Neural cell (in vitro differentiated cells): Measurements from ENCODE around the gene STK10.

Experiments used
- EP300 ChIP-seq: fragments of 450-650 bp; conservative IDR thresholded peaks from 2 replicates; pipeline ENCODE4 v1.6.1; 2014; ENCODE audit warnings: antibody characterized with exemption, mild to moderate bottlenecking, moderate library complexity; ENCODE audit not compliant: poor library complexity, severe bottlenecking
- EZH2 ChIP-seq: fragments of 200-600, 300-800 bp; shearing (Covaris generic), sonication (generic); IDR thresholded peaks from 2 replicates; pipeline ENCODE4 v1.6.1; 2014; ENCODE audit warnings: antibody characterized with exemption, low read length, borderline replicate concordance, mild to moderate bottlenecking; ENCODE audit not compliant: insufficient read depth, poor library complexity, severe bottlenecking
- POLR2AphosphoS5 ChIP-seq: IDR thresholded peaks from 2 replicates; pipeline ENCODE4 v1.6.1; 2012
- RAD21 ChIP-seq: fragments of 450-650 bp; conservative IDR thresholded peaks from 2 replicates; pipeline ENCODE4 v1.6.1; 2014; ENCODE audit warnings: antibody characterized with exemption, mild to moderate bottlenecking, moderate library complexity
- SMC3 ChIP-seq: fragments of 450-650 bp; conservative IDR thresholded peaks from 2 replicates; pipeline ENCODE4 v1.6.1; 2014; ENCODE audit warnings: antibody characterized with exemption, mild to moderate bottlenecking, moderate library complexity; ENCODE audit not compliant: poor library complexity
- TAF1 ChIP-seq: IDR thresholded peaks from 2 replicates; pipeline ENCODE4 v1.6.1; 2012; ENCODE audit warnings: low read depth
- TF ChIP-seq, protein P1 (sequence below): fragments of 450-650 bp; IDR thresholded peaks from 2 replicates; pipeline ENCODE4 v1.5.1; 2014; ENCODE audit warnings: antibody characterized with exemption, mild to moderate bottlenecking, moderate library complexity; ENCODE audit not compliant: poor library complexity, severe bottlenecking
- TF ChIP-seq, protein P2 (sequence below): IDR thresholded peaks from 2 replicates; pipeline ENCODE4 v1.6.1; 2012; ENCODE audit warnings: borderline replicate concordance

DNA sequence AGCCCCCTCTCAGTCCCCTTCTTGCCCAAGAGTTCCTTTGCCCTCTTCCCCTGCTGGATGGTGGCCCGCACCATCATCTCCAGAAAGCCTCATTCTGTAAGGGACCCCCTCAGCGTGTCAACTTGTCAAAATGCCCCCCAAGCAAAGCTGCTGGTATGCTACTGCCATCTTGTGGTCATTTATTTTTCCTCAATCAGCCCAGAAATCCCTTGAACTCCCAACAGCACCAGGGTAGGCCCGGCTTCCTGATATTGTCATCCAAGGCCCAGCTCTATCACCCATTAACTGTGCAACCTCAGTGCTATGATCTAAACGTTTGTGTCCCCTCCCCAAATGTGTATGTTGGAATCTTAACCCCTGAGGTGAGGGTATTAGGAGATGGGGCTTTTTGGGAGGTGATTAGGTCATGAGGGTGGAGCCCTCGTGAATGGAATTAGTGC, 128.3 kb downstream of the STK10 start:
- TF ChIP-seq POLR2AphosphoS5 (no peak), EZH2 (no peak), EP300 (no peak), SMC3 (peak; percentile 15), TAF1 (no peak), RAD21 (peak; percentile 37)
- TF ChIP-seq, protein P1, sequence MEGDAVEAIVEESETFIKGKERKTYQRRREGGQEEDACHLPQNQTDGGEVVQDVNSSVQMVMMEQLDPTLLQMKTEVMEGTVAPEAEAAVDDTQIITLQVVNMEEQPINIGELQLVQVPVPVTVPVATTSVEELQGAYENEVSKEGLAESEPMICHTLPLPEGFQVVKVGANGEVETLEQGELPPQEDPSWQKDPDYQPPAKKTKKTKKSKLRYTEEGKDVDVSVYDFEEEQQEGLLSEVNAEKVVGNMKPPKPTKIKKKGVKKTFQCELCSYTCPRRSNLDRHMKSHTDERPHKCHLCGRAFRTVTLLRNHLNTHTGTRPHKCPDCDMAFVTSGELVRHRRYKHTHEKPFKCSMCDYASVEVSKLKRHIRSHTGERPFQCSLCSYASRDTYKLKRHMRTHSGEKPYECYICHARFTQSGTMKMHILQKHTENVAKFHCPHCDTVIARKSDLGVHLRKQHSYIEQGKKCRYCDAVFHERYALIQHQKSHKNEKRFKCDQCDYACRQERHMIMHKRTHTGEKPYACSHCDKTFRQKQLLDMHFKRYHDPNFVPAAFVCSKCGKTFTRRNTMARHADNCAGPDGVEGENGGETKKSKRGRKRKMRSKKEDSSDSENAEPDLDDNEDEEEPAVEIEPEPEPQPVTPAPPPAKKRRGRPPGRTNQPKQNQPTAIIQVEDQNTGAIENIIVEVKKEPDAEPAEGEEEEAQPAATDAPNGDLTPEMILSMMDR = peak; percentile 38
- TF ChIP-seq, protein P2, sequence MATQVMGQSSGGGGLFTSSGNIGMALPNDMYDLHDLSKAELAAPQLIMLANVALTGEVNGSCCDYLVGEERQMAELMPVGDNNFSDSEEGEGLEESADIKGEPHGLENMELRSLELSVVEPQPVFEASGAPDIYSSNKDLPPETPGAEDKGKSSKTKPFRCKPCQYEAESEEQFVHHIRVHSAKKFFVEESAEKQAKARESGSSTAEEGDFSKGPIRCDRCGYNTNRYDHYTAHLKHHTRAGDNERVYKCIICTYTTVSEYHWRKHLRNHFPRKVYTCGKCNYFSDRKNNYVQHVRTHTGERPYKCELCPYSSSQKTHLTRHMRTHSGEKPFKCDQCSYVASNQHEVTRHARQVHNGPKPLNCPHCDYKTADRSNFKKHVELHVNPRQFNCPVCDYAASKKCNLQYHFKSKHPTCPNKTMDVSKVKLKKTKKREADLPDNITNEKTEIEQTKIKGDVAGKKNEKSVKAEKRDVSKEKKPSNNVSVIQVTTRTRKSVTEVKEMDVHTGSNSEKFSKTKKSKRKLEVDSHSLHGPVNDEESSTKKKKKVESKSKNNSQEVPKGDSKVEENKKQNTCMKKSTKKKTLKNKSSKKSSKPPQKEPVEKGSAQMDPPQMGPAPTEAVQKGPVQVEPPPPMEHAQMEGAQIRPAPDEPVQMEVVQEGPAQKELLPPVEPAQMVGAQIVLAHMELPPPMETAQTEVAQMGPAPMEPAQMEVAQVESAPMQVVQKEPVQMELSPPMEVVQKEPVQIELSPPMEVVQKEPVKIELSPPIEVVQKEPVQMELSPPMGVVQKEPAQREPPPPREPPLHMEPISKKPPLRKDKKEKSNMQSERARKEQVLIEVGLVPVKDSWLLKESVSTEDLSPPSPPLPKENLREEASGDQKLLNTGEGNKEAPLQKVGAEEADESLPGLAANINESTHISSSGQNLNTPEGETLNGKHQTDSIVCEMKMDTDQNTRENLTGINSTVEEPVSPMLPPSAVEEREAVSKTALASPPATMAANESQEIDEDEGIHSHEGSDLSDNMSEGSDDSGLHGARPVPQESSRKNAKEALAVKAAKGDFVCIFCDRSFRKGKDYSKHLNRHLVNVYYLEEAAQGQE = no peak
